ENCODE results near the gene VEPH1. TPM values are rescaled to one million over a fixed set of nuclear protein-coding genes. Genes with fewer than 3 reads are reported as not detected.

Gene VEPH1
- total RNA-seq, 1 experiment from 2014 or later, result 27.3 TPM

- Histone ChIP-seq H3K9ac (ENCODE audit: low read length) (no peak overlapping the region), H3K4me2 (ENCODE audit: low read length) (no peak overlapping the region), H3K36me3 (ENCODE audit: low read depth, low read length) (peaks cover 9% of the 10 kb centered on the region; the same call in 1 of the 2 replicates), H4K20me1 (ENCODE audit: low read length) (no peaks in the 10 kb centered on the region), H2AFZ (ENCODE audit: low read length) (no peak overlapping the region), H3K9me2 (replicated peaks; ENCODE audit: low read length) (no peaks in the 10 kb centered on the region), H3K79me2 (ENCODE audit: low read length) (no peaks in the 10 kb centered on the region), H3K4me3 (ENCODE audit: low read length) (no peak overlapping the region), H3K27me3 (ENCODE audit: low read length) (no peaks in the 10 kb centered on the region), H3K4me1 (ENCODE audit: insufficient read depth, low read length) (peaks cover 16% of the 10 kb centered on the region; the same call in 1 of the 2 replicates), H3K9me3 (ENCODE audit: low read length) (no peaks in the 10 kb centered on the region), H3F3A (ENCODE audit: low read length, unreplicated experiment) (no peaks in the 10 kb centered on the region), H3K27ac (ENCODE audit: low read length) (no peak overlapping the region)
- BruUV-seq (replicated peaks), result no TSS peak
- peak; percentile 10 for ATAC-seq
- peak; percentile 70 for DNase-seq
- intact Hi-C loops (cut with micrococcal nuclease), result loop anchor here (5.0 kb wide), 3 partner anchors 79 to 174 kb away; no protein-coding TSS in a partner anchor
- TF ChIP-seq EZH2 (IDR thresholded peaks at IDR 0.05; ENCODE audit: low read length, unreplicated experiment), result no peak
- no peak for TF ChIP-seq CTCF (conservative IDR thresholded peaks at IDR 0.05; ENCODE audit: low read depth, low read length)
- TF ChIP-seq EZH2phosphoT487 (IDR thresholded peaks at IDR 0.05; ENCODE audit: borderline replicate concordance, low read length), result no peak
- ChIA-PET CTCF (interaction anchor here (0.6 kb wide), 1 partner anchor 19 kb away, joined by 5 read pairs; no protein-coding TSS in a partner anchor), POLR2A (ENCODE audit: unreplicated experiment) (no interaction called here)
Observed at GRCh38 chr3:157445857-157446256, 57.4 kb downstream of the VEPH1 start.

GRCh38 chr3:157444797-157445184 is 58.4 kb downstream of the VEPH1 start:
- no peak for ATAC-seq
- no TSS peak for BruUV-seq (replicated peaks)

More at GRCh38 chr3:157444797-157445184, 58.4 kb downstream of the VEPH1 start:
- H3K4me2 ChIP-seq (ENCODE audit: low read length), result no peak overlapping the region
- peaks cover 10% of the 10 kb centered on the region; the same call in 1 of the 2 replicates for H3K36me3 ChIP-seq (ENCODE audit: low read depth, low read length)
- intact Hi-C loops (cut with micrococcal nuclease), result loop anchor here (5.0 kb wide), 3 partner anchors 77 to 172 kb away; no protein-coding TSS in a partner anchor
- no peaks in the 10 kb centered on the region for H4K20me1 ChIP-seq (ENCODE audit: low read length)
- peaks cover 16% of the 10 kb centered on the region; the same call in 1 of the 2 replicates for H3K4me1 ChIP-seq (ENCODE audit: insufficient read depth, low read length)
- no peaks in the 10 kb centered on the region for H3K9me3 ChIP-seq (ENCODE audit: low read length)
- H3K27ac ChIP-seq (ENCODE audit: low read length), result no peak overlapping the region
- no peak for DNase-seq
- H3K9me2 ChIP-seq (replicated peaks; ENCODE audit: low read length), result no peaks in the 10 kb centered on the region
- TF ChIP-seq EZH2phosphoT487 (IDR thresholded peaks at IDR 0.05; ENCODE audit: borderline replicate concordance, low read length) (no peak), CTCF (conservative IDR thresholded peaks at IDR 0.05; ENCODE audit: low read depth, low read length) (no peak), EZH2 (IDR thresholded peaks at IDR 0.05; ENCODE audit: low read length, unreplicated experiment) (no peak)
- H3K9ac ChIP-seq (ENCODE audit: low read length), result no peak overlapping the region
- ChIA-PET CTCF (no interaction called here), POLR2A (ENCODE audit: unreplicated experiment) (interaction anchor here (0.6 kb wide), 1 partner anchor 129 kb away, joined by 3 read pairs; no protein-coding TSS in a partner anchor)
- H2AFZ ChIP-seq (ENCODE audit: low read length), result no peak overlapping the region
- H3F3A ChIP-seq (ENCODE audit: low read length, unreplicated experiment), result no peaks in the 10 kb centered on the region
- H3K79me2 ChIP-seq (ENCODE audit: low read length), result no peaks in the 10 kb centered on the region
- no peak overlapping the region for H3K4me3 ChIP-seq (ENCODE audit: low read length)
- H3K27me3 ChIP-seq (ENCODE audit: low read length), result no peaks in the 10 kb centered on the region

All from PC-3 (cell line).